Mucosa of stomach (tissue), 1 donor: ENCODE results near the gene PTAFR.
"Not testable (repeated sequence)": the region's sequence is repeated elsewhere in the genome, so short reads cannot be mapped to it uniquely, and the experiment has no call there.

Source experiments
- H3K27me3 ChIP-seq: one replicate; pipeline ENCODE4 v1.7.0; 2013; ENCODE audit warnings: mild to moderate bottlenecking, low read length; ENCODE audit not compliant: control insufficient read depth, insufficient read depth
- H3K36me3 ChIP-seq: one replicate; pipeline ENCODE4 v1.7.0; 2013; ENCODE audit warnings: low read length; ENCODE audit not compliant: control insufficient read depth, insufficient read depth
- H3K4me1 ChIP-seq: one replicate; pipeline ENCODE4 v1.7.0; 2013; ENCODE audit warnings: mild to moderate bottlenecking, low read length; ENCODE audit not compliant: control insufficient read depth, insufficient read depth
- H3K4me3 ChIP-seq: one replicate; pipeline ENCODE4 v1.7.0; 2013; ENCODE audit warnings: low read length
- H3K9ac ChIP-seq: one replicate; pipeline ENCODE4 v1.7.0; 2013; ENCODE audit warnings: mild to moderate bottlenecking, low read length, moderate library complexity
- H3K9me3 ChIP-seq: one replicate; pipeline ENCODE4 v1.7.0; 2013; ENCODE audit warnings: mild to moderate bottlenecking, low read length, moderate library complexity; ENCODE audit not compliant: control insufficient read depth
- donor health status: Pancreatic carcinoma.

The PTAFR gene

GRCh38 chr1:28154078-28154594 lies 22.4 kb downstream of the PTAFR start:
- H3K4me1 ChIP-seq, result peaks cover 7% of the 10 kb centered on the region
- no peaks in the 10 kb centered on the region for H3K9me3 ChIP-seq
- H3K4me3 ChIP-seq, result no peak overlapping the region
- no peaks in the 10 kb centered on the region for H3K36me3 ChIP-seq
- H3K9ac ChIP-seq, result no peak overlapping the region
- H3K27me3 ChIP-seq, result no peaks in the 10 kb centered on the region

DNA sequence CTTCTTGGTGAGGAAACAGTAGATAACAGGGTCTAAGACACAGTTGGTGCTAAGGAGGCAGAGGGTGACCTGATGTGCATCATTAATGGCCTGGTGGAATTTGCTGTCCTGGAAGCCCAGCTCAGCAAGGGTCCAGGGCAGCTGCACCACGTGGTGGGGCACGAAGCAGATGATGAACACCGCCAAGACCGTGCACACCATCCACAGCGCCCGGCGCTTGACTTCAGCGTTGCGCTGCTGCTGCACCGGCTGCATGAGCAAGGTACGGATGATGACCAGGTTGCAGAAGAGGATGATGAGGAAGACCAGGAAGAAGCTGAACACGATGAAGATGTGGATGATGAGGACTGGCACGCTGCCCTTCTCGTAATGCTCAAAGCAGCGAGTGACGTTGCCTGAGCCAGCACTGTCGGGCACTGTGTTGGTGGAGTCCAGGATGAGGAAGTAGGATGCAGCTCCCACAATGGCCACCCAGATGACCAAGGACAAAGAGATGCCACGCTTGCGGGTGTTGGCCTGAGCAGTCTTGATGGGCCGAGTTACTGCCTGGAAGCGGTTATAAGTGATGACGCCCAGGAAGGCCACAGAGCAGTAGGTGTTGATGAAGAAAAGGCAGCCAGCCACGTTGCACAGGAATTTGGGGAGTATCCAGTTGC lies 26.2 kb downstream of the PTAFR start:
- H3K9me3 ChIP-seq, result no peaks in the 10 kb centered on the region
- H3K36me3 ChIP-seq, result no peaks in the 10 kb centered on the region
- H3K9ac ChIP-seq, result no peak overlapping the region
- no peaks in the 10 kb centered on the region for H3K27me3 ChIP-seq
- no peak overlapping the region for H3K4me3 ChIP-seq
- H3K4me1 ChIP-seq, result peaks cover 7% of the 10 kb centered on the region

DNA sequence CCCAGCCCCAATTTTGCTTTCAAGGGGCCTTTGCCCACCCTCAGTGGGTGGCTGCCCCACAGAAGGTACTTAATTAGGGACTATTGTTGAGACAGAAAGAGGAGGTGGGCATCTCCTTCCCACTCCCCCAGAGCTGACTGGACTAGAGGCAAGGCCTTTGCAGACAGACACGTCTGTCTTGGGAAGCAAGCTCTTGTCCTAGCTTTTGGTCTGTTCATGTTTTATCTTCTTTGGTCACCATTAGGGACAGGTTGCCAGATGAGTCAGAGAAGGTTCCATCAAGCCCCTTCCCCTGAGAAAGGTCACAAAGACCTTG lies 27.7 kb downstream of the PTAFR start:
- Histone ChIP-seq H3K9me3 (no peaks in the 10 kb centered on the region), H3K4me1 (peaks cover 7% of the 10 kb centered on the region), H3K27me3 (no peaks in the 10 kb centered on the region), H3K36me3 (no peaks in the 10 kb centered on the region), H3K9ac (no peak overlapping the region), H3K4me3 (no peak overlapping the region)

DNA sequence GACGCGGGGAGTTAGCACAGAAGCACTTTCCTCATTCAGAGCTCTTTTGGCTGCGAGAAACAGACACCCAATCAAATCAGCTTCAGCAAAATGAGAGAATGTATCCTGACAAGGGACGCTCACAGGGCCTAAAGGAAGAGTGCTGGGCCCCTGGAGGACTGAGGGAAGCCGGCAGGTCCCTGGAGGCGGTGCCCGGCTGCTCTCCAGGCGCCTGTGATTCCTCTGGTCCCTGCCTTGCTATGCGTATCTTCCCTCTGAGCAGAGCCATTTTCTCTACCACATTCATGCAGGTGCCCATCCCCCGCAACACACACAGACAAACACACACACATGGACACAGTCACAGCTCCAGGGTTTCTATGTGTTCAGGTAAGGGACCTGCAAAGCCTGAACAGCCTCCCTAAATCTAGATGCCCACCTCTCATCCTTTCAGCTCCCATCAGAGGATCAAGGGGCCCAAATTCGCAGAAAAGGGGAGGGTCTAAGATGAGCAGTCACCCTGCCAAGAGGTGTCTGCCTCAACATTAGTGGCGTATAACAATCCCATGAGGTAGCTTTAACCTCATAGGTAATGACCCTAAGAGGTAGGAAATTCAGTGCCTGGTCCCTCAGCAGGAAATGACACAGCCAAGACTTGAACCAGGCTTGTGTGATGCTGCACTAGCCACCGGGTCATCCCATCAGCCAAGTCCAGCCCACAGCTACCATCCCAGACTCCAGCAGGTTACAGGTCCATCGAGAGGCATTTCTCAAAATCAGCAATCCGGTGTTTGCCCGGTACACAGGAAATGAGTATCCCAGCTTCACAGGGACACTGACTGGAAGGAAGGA lies 29.0 kb downstream of the PTAFR start:
- no peaks in the 10 kb centered on the region for H3K27me3 ChIP-seq
- no peaks in the 10 kb centered on the region for H3K36me3 ChIP-seq
- H3K4me1 ChIP-seq, result no peaks in the 10 kb centered on the region
- no peak overlapping the region for H3K4me3 ChIP-seq
- no peak overlapping the region for H3K9ac ChIP-seq
- H3K9me3 ChIP-seq, result no peaks in the 10 kb centered on the region

GRCh38 chr1:28145728-28146127 lies 30.8 kb downstream of the PTAFR start:
- H3K4me3 ChIP-seq, result no peak overlapping the region
- H3K27me3 ChIP-seq, result no peaks in the 10 kb centered on the region
- no peak overlapping the region for H3K9ac ChIP-seq
- H3K4me1 ChIP-seq, result no peaks in the 10 kb centered on the region
- no peaks in the 10 kb centered on the region for H3K36me3 ChIP-seq
- H3K9me3 ChIP-seq, result no peaks in the 10 kb centered on the region

DNA sequence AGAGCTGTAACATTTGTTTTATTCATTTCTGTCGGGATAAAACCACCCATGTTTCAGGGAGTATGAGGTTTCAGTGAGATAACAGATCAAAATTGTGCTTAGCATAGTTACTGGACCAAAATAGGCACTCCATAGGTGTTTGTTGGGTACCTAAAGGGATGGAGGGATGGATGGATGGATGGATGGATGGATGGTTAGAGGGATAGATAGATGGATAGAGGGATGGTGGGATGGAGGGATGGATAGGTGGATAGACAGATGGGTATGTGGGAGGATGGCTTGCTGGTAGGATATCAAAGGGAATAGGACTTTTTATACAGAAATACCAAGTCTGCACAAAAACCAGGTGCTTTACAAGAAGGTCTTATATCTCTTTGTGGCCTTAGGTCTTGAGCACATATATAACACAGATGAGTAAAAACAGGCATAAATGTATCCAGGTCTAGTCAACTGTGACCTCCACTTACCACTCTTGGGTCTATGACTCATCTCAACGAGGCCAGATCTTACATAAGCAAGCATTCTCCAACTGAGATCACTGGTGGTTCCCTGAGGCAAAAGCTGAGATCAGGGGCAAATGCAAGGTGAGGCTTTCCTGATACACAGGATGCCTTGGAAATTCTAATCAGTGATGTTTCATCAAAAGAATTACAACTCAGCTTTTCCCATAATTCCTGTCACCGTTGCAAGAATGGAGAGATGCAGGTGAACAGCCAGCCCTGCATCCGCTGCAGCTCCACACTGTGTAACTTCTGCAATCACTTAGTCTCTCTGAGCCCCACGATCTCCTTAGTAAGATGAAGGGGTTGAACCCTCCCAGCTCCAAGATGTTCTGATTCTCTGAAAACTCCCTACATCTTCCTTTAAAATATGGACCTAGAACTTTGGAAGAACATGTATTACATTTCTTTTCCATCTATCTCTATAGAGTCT lies 32.0 kb downstream of the PTAFR start:
- Histone ChIP-seq H3K27me3 (no peaks in the 10 kb centered on the region), H3K4me1 (no peaks in the 10 kb centered on the region), H3K9ac (no peak overlapping the region), H3K36me3 (no peaks in the 10 kb centered on the region), H3K9me3 (no peaks in the 10 kb centered on the region), H3K4me3 (no peak overlapping the region)

- Histone ChIP-seq H3K4me1 (no peaks in the 10 kb centered on the region), H3K27me3 (no peaks in the 10 kb centered on the region), H3K9me3 (no peaks in the 10 kb centered on the region), H3K4me3 (no peak overlapping the region), H3K36me3 (no peaks in the 10 kb centered on the region), H3K9ac (no peak overlapping the region)
Observed at GRCh38 chr1:28143496-28144202, 32.8 kb downstream of the PTAFR start.

GRCh38 chr1:28141685-28142084 lies 34.8 kb downstream of the PTAFR start:
- Histone ChIP-seq H3K4me1 (no peaks in the 10 kb centered on the region), H3K27me3 (no peaks in the 10 kb centered on the region), H3K9me3 (no peaks in the 10 kb centered on the region), H3K9ac (no peak overlapping the region), H3K4me3 (no peak overlapping the region), H3K36me3 (no peaks in the 10 kb centered on the region)

DNA sequence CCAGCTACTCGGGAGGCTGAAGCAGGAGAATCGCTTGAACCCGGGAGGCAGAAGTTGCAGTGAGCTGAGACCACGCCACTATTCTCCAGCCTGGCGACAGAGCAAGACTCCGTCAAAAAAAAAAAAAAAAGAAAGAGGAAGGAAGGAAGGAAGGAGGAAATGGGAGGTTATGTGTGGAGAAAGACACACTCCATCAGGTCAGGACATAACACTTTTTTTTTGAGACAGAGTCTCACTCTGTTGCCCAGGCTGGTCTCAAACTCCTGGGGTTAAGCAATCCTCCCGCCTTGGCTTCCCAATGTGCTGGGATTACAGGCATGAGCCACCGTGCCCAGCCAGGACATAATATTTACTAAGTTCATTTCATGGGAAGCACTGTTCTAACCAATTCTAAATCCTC lies 36.6 kb downstream of the PTAFR start:
- H3K4me1 ChIP-seq, H3K9ac ChIP-seq, H3K36me3 ChIP-seq, H3K27me3 ChIP-seq, H3K9me3 ChIP-seq, H3K4me3 ChIP-seq: not testable (repeated sequence)

GRCh38 chr1:28139025-28139712 lies 37.3 kb downstream of the PTAFR start:
- no peak overlapping the region for H3K4me3 ChIP-seq
- H3K4me1 ChIP-seq, result no peaks in the 10 kb centered on the region
- no peaks in the 10 kb centered on the region for H3K36me3 ChIP-seq
- H3K27me3 ChIP-seq, result no peaks in the 10 kb centered on the region
- no peaks in the 10 kb centered on the region for H3K9me3 ChIP-seq
- no peak overlapping the region for H3K9ac ChIP-seq

- Histone ChIP-seq H3K27me3 (no peaks in the 10 kb centered on the region), H3K4me1 (no peaks in the 10 kb centered on the region), H3K9ac (no peak overlapping the region), H3K4me3 (no peak overlapping the region), H3K36me3 (no peaks in the 10 kb centered on the region), H3K9me3 (no peaks in the 10 kb centered on the region)
Observed at GRCh38 chr1:28136922-28137613, 39.4 kb downstream of the PTAFR start.
